NOMO-1 treated with DMSO at 0.1 percent for 48 hours (cell line): Measurements from ENCODE around the gene IRGC.
"Not testable (repeated sequence)": the region's sequence is repeated elsewhere in the genome, so short reads cannot be mapped to it uniquely, and the experiment has no call there.

Source experiments
- DNase-seq: peaks from one replicate; lab custom pipeline; 2025; ENCODE audit not compliant: unreplicated experiment; lab: John Stamatoyannopoulos, UW

The IRGC gene

DNA sequence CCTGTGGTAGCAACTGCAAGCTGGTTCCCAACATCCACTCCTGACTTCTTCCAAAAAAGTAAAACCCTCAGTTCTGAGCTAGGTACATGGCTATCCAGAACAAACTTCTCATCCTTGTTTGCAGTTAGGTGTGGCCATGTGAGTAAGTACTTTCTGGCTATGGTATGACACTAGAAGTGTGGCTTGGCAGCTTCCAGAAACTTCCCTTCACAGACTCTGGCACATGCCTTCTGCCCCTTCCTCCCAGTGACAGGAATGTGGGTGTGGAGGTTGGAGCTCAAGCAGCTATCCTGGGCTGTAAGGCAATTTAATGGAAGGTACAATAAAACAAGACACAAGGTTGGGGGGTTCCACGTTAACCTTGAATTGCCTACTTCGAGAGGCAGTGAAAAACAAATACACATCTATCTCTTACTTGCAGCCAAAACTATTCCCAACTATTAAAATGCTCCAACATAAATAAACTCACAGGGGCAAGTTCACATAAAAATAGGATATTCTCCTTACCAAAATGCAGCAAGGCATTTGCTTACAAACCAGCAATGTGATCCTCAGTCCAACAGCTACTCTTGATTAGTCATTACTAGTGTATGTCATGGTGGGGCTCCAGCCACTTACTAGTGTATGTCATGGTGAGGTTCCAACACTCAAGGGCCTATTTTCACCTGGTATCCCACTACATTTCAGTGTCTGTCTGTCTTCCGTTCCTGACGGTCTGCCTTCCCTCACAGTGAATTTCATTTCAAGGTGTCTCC, 35.8 kb downstream of the IRGC start:
- DNase-seq, result no peak

- no peak for DNase-seq
These were observed 36.5 kb downstream of the IRGC start for GRCh38 chr19:43752287-43752875.

- no peak for DNase-seq
These were observed 38.3 kb downstream of the IRGC start for GRCh38 chr19:43754253-43754502.

DNA sequence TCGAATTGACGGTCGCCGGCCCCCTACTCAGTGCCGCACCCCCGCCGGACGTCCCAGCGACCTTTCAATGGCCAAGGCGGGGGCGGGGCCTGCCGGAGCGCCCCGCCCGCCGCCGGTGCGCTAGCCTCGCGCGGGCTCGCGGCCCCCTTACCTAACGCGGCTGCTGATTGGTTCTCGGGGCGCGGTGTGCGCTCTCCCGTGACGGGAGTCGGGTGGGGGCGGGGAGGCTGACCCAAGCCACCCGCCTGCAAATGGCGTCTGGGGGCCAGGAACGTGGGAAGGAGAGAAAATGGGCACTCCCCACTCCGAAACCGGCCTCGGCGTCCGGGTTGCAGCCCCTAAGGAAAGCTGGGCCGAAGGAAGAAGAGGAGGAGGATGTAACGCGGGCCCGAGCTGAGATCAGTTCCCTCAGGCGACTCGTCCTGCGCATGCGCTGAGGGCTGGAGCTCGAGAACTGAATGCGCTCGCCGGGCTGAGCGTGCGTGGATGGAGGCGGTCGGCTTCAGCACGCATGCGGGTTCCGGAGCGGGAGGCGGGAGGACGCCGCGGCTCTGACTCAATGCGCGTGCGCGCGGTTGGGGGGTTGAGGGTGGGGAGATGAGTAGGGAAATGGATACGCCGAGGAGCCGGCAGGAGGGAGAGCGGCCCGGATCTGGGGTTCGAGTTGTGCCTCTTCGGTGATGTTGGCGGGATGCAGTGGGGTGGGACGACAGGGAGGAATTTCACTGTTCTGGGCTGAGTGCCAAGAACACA, 38.8 kb downstream of the IRGC start, which contains the start of gene SMG9:
Gene SMG9, minus strand, starts transcription at position 460 of the 753 bp plus-strand sequence. CDS start 4,221 bp downstream, outside the sequence.
- peak; percentile 96 for DNase-seq

DNA sequence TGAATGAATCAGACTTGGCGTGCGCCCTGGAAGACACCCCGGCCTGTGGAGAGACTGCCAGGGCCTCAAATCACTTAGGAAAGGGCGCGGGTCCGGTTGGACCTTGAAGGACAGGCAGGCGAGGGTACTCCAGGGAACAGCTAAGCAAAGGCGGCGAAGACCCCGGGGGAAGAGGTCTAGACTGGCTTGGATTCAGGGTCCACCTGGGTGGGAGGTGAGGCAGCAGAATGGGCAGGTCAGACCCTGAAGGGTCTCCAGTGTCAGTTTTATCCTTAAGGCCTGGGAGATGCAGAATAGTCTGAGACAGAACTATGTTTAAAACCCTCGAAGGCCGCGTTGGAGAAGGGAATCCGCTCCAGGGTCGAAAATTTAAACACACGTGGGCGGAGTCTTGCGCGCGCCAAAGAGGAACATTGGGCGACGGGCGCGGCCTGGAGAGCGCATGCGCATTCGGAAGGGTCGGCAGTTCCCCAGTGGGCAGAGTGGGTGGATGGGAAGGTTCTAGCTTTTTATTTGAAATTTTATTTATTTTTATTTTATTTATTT, 39.5 kb downstream of the IRGC start:
- peak; percentile 86 for DNase-seq

- DNase-seq, result no peak
These were observed 43.6 kb downstream of the IRGC start for GRCh38 chr19:43759515-43759914.

DNA sequence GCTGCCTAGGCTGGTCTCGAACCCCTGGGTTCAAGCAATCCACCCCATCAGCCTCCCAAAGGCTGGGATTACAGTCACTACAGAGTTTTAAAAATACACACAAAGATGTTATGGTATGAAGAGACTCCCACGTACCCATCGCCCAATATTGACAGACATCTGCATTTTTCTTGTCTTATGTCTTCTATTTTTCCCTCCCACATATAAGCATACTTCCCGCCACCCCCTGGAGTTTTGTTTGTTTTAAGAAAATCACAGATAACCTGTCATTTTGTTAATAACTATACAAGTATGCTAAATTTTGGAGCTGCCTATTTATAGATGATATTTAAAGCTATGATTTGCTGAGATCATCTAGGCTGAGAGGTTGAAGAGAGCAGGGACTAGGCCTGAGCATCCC, 45.1 kb downstream of the IRGC start:
- DNase-seq, result no peak

DNA sequence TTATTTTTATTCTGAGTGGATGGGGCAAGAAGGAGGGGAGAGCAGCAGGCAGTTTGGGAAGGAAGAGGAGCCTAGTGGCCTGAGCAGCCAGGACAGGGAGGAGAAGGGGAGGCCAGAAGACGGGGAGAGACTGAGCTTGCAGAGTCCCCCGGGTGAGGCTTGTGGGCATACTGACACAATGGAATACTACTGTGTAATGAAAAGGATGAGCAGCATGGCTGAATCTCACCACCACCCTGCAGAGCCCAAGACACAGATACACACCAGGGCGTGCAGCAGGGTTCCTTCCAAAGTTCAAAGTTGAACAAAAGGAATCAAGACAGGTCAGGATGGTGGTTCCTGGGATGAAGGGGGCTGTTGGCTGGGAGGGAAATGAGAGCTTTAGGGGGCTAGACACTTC, 46.9 kb downstream of the IRGC start:
- no peak for DNase-seq

GRCh38 chr19:43763473-43763939, 47.6 kb downstream of the IRGC start:
- DNase-seq, result no peak

DNA sequence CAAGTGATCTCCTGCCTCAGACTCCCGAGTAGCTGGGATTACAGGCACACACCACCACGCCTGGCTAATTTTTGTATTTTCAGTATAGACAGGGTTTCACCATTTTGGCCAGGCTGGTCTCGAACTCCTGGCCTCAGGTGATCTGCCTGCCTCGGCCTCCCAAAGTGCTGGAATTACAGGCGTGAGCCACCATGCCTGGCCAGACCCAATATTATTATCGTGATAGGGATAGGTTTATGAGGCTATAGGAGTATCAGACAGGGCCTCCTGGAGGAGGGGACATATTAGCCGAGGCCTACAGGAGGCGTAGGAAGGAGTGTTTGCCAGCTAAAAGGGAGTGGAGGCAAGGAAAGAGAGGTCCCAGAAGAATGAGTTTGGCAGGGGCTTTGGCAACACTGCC, 48.8 kb downstream of the IRGC start:
- not testable (repeated sequence) for DNase-seq

- DNase-seq, result peak; percentile 92
These were observed 49.4 kb downstream of the IRGC start for GRCh38 chr19:43765109-43765876.

DNA sequence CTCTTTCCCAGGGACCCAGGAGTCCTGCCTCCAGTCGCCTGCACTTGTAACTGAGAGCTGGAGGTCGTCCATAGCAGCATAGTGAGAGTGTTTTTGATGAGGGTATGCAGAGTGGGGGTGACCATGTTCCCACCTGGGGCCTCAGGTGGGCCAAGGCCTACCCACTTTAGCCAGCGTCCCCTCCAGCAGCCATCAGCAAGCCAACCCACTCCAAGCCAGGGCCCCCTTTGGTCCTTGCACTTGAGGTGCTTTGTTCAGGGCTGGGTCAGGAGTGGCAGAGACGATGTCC, 50.8 kb downstream of the IRGC start:
- DNase-seq, result no peak

GRCh38 chr19:43767316-43767715, 51.4 kb downstream of the IRGC start:
- DNase-seq, result no peak

DNA sequence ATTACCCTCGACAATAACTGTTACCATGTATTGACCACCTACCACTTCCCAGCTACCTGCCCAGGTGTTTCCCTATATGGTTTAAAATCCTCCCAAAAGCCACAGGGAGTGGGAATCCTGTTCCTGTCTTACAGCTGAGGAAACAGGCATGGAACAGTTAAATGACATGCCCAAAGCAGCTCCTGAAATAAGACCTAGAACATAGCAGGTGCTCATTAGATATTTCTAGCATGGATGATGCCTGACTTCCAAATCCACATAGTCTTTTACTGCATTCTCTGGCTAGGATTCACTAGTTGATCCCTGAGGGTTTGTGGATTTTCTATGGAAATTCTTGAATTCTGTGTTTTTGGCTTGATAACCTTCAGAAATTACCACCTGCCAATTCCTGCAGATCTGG, 51.9 kb downstream of the IRGC start:
- DNase-seq, result no peak

DNA sequence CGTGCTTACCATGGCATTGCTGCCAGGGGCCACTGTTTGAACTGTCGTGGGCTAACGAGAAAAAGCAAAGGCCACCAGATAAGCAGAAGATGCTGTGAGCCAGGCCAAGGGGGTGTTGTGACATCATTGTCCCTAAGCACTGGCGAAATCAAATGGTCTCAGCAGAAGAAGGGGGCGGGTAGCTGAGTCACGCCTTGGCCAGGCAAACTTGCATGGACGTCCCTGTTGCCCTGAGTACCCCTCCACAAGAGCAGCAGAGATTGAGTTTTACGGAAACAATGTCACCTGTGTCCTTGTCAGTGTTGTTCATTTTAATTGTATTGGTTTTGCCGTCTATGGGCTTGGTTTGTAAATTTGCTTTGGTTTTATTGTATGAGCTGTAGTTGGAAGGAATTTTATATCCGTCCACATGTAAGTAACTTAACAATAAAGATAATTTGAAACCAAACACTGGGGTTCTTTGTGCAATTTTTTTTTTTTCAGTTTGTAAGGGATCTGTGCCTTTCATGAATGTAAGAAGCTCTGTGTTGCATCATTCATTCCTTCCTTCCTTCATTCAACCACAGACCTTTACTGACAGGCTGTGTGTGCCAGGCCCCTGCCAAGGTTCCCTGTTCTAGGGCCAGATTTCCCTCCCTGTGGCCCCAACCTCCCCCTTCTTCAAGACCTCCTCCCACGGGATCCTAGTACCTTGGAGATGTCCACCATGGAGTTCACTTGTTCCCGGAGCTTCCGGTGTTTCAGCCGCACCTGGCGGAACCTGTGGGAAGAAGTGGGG, 52.6 kb downstream of the IRGC start:
- DNase-seq, result peak; percentile 84

GRCh38 chr19:43769256-43769655, 53.4 kb downstream of the IRGC start:
- DNase-seq, result no peak
